A549 (cell line): ENCODE measurements around the gene FAM227B.

Experiments
- BHLHE40 ChIP-seq: IDR thresholded peaks from 2 replicates; pipeline ENCODE4 v1.6.1; 2012; ENCODE audit warnings: low read depth, low read length, inconsistent platforms
- CHD4 ChIP-seq: fragments of 200-600 bp; sonication (generic); IDR thresholded peaks from 2 replicates; pipeline ENCODE4 v1.6.1; 2016; ENCODE audit warnings: antibody characterized with exemption, mild to moderate bottlenecking, borderline replicate concordance
- CTCF ChIP-seq: fragments of >200 bp; sonication (Bioruptor Twin); formaldehyde crosslinking; IDR thresholded peaks from 3 replicates; pipeline ENCODE4 v1.5.1; 2016
- EP300 ChIP-seq, 2 experiments: fragments of >200 bp; sonication (Bioruptor Twin); formaldehyde crosslinking; IDR thresholded peaks; 2 replicates in 1 of 2; 3 replicates in 1 of 2; pipeline ENCODE4 v1.6.1; 2016 to 2017
- JUN ChIP-seq, 2 experiments: fragments of >200 bp; sonication (Bioruptor Twin); formaldehyde crosslinking; IDR thresholded peaks; 2 replicates in 1 of 2; 3 replicates in 1 of 2; pipeline ENCODE4 v1.6.1; 2016 to 2017
- MAZ ChIP-seq: fragments of 150-350 bp; IDR thresholded peaks from 2 replicates; pipeline ENCODE4 v1.6.1; 2014; ENCODE audit warnings: antibody characterized with exemption, low read depth, low read length, borderline replicate concordance
- NR3C1 ChIP-seq: fragments of >200 bp; sonication (Bioruptor Twin); formaldehyde crosslinking; IDR thresholded peaks from 3 replicates; pipeline ENCODE4 v1.6.1; 2017
- POLR2A ChIP-seq: IDR thresholded peaks from 2 replicates; pipeline ENCODE4 v1.6.1; 2012; ENCODE audit warnings: mild to moderate bottlenecking, low read length
- RAD21 ChIP-seq, 2 experiments: fragments of >200 bp in 1 of 2; sonication (Bioruptor Twin) in 1 of 2; formaldehyde crosslinking in 1 of 2; IDR thresholded peaks in 1 of 2; conservative IDR thresholded peaks in 1 of 2; 2 replicates in 1 of 2; 3 replicates in 1 of 2; pipeline ENCODE4 v1.6.1; 2012 to 2018; ENCODE audit warnings: inconsistent platforms in 1 of 2
- RCOR1 ChIP-seq: fragments of 150-350 bp; IDR thresholded peaks from 2 replicates; pipeline ENCODE4 v1.6.1; 2014; ENCODE audit warnings: antibody characterized with exemption, low read length, low read depth
- REST ChIP-seq: fragments of 200-600 bp; sonication (generic); IDR thresholded peaks from 2 replicates; pipeline ENCODE4 v1.6.1; 2016; ENCODE audit warnings: antibody characterized with exemption, mild to moderate bottlenecking, moderate library complexity
- ZSCAN20 ChIP-seq: fragments of 250-450 bp; sonication (Bioruptor Pico); IDR thresholded peaks from 2 replicates; pipeline ENCODE4 v1.8.0; 2022; ENCODE audit warnings: mild to moderate bottlenecking, moderate library complexity

- TF ChIP-seq CTCF (no peak), ZSCAN20 (CRISPR knock-in tag) (no peak), RCOR1 (no peak), NR3C1 (no peak), JUN (IDR thresholded peaks at IDR 0.05) (no peak), CHD4 (no peak), POLR2A (no peak), RAD21 (conservative IDR thresholded peaks at IDR 0.05 in 1 of 2, IDR thresholded peaks at IDR 0.05 in 1 of 2) (no peak), REST (no peak), MAZ (no peak), BHLHE40 (no peak), EP300 (IDR thresholded peaks at IDR 0.05) (no peak)
These were observed 178.8 kb downstream of the FAM227B start for GRCh38 chr15:49441816-49442215.
